H1 (cell line): ENCODE data around the gene BTNL8. TPM values are rescaled to one million over a fixed set of nuclear protein-coding genes. Genes with fewer than 3 reads are reported as not detected.

ENCODE experiments used
- CTCF ChIA-PET: fragments of 300-600 bp; sonication (Branson Sonifier 250); formaldehyde crosslinking; loops from one replicate; lab custom pipeline; 2021; ENCODE audit not compliant: partially characterized antibody; lab: Charles Lee
- POLR2A ChIA-PET: fragments of 300-600 bp; sonication (Branson Sonifier 250); formaldehyde crosslinking; loops from one replicate; lab custom pipeline; 2021; ENCODE audit warnings: inconsistent platforms; ENCODE audit not compliant: partially characterized antibody; lab: Charles Lee
- DNase-seq, 2 experiments: peaks; one replicate each; pipeline versions ENCODE4 v3.0.0 to v3.0.0-alpha.2; 2010 to 2022; ENCODE audit warnings: low spot score in 2 of 2, low read depth in 1 of 2, mixed read lengths in 1 of 2
- FAIRE-seq: peaks from 2 replicates; lab custom pipeline; 2011; peaks lifted over from hg19 to GRCh38; lab: Jason Lieb, UNC
- H2AFZ ChIP-seq: 2 replicates; pipeline ENCODE4 v1.8.1; 2012; ENCODE audit warnings: low read length, inconsistent platforms
- H2AK5ac ChIP-seq: 2 replicates; pipeline ENCODE4 v1.6.1; 2013; ENCODE audit warnings: low read depth, low read length
- H2BK120ac ChIP-seq: replicated peaks from 2 replicates; pipeline ENCODE3; 2013; ENCODE audit warnings: low read depth, low read length, inconsistent platforms
- H2BK12ac ChIP-seq: 2 replicates; pipeline ENCODE4 v1.6.1; 2013; ENCODE audit warnings: low read depth, low read length
- H2BK15ac ChIP-seq: 2 replicates; pipeline ENCODE4 v1.6.1; 2013; ENCODE audit warnings: low read length
- H2BK20ac ChIP-seq: 2 replicates; pipeline ENCODE4 v1.6.1; 2013; ENCODE audit warnings: low read length
- H2BK5ac ChIP-seq: 2 replicates; pipeline ENCODE4 v1.6.1; 2013; ENCODE audit warnings: low read depth, low read length
- H3K14ac ChIP-seq: 2 replicates; pipeline ENCODE4 v1.6.1; 2013; ENCODE audit warnings: inconsistent platforms; ENCODE audit not compliant: insufficient read length
- H3K18ac ChIP-seq: 2 replicates; pipeline ENCODE4 v1.6.1; 2013; ENCODE audit warnings: low read length; ENCODE audit errors: extremely low read depth
- H3K23ac ChIP-seq: 2 replicates; pipeline ENCODE4 v1.6.1; 2013; ENCODE audit warnings: inconsistent platforms; ENCODE audit not compliant: insufficient read length
- H3K23me2 ChIP-seq: 2 replicates; pipeline ENCODE4 v1.6.1; 2013; ENCODE audit warnings: low read depth, low read length
- H3K27ac ChIP-seq: 2 replicates; pipeline ENCODE4 v1.6.1; 2011; ENCODE audit warnings: low read depth, low read length, inconsistent platforms
- H3K27me3 ChIP-seq, 4 experiments: replicated peaks in 1 of 4; 1 replicate in 1 of 4; 2 replicates in 3 of 4; pipeline versions ENCODE4 v1.6.1 to v1.8.1; 2011 to 2013; ENCODE audit warnings: low read length in 3 of 4, mild to moderate bottlenecking in 3 of 4, inconsistent platforms in 2 of 4, mixed read lengths in 2 of 4, moderate library complexity in 1 of 4; ENCODE audit not compliant: control insufficient read depth in 3 of 4, insufficient read depth in 3 of 4; ENCODE audit errors: extremely low read depth in 1 of 4
- H3K36me3 ChIP-seq, 4 experiments: 2 replicates each; pipeline versions ENCODE4 v1.6.1 to v1.8.1; 2011 to 2013; ENCODE audit warnings: mild to moderate bottlenecking in 4 of 4, low read length in 3 of 4, moderate library complexity in 2 of 4, control low read depth in 1 of 4, inconsistent platforms in 1 of 4; ENCODE audit not compliant: insufficient read depth in 4 of 4, control insufficient read depth in 2 of 4
- H3K4ac ChIP-seq: replicated peaks from 2 replicates; pipeline ENCODE3; 2013; ENCODE audit warnings: low read length, low read depth, mixed read lengths, inconsistent platforms; ENCODE audit not compliant: insufficient read length
- H3K4me1 ChIP-seq, 4 experiments: replicated peaks in 1 of 4; 1 replicate in 1 of 4; 2 replicates in 3 of 4; pipeline versions ENCODE4 v1.6.1 to v1.8.1; 2011 to 2013; ENCODE audit warnings: low read length in 3 of 4, inconsistent platforms in 2 of 4, mixed read lengths in 1 of 4; ENCODE audit not compliant: insufficient read depth in 4 of 4, control insufficient read depth in 3 of 4
- H3K4me2 ChIP-seq, 2 experiments: 2 replicates each; pipeline versions ENCODE4 v1.6.1 to v1.8.1; 2011 to 2013; ENCODE audit warnings: low read depth in 2 of 2, low read length in 2 of 2, control low read depth in 1 of 2, inconsistent platforms in 1 of 2, mild to moderate bottlenecking in 1 of 2; ENCODE audit not compliant: insufficient read depth in 1 of 2
- H3K4me3 ChIP-seq, 4 experiments: fragments of 200-600, 300-600 bp in 1 of 4; sonication (generic), shearing (Covaris generic), sonication (Bioruptor Twin) in 1 of 4; 2 replicates each; pipeline versions ENCODE4 v1.5.1 to v1.8.1; 2011 to 2016; ENCODE audit warnings: low read length in 4 of 4, low read depth in 3 of 4, control low read depth in 2 of 4, inconsistent platforms in 2 of 4, mild to moderate bottlenecking in 2 of 4, mixed read lengths in 1 of 4, moderate library complexity in 1 of 4; ENCODE audit not compliant: insufficient read depth in 2 of 4; ENCODE audit errors: extremely low read depth in 1 of 4
- H3K56ac ChIP-seq: replicated peaks from 2 replicates; pipeline ENCODE3; 2013; ENCODE audit warnings: low read depth, mild to moderate bottlenecking, mixed read lengths, low read length, inconsistent platforms; ENCODE audit not compliant: insufficient read length
- H3K79me1 ChIP-seq: 2 replicates; pipeline ENCODE4 v1.6.1; 2013; ENCODE audit warnings: low read depth, low read length, control low read depth
- H3K79me2 ChIP-seq, 2 experiments: 2 replicates each; pipeline versions ENCODE4 v1.6.1 to v1.8.1; 2012 to 2013; ENCODE audit warnings: low read length in 2 of 2, mild to moderate bottlenecking in 2 of 2, inconsistent platforms in 1 of 2; ENCODE audit not compliant: insufficient read depth in 2 of 2, control insufficient read depth in 1 of 2
- H3K9ac ChIP-seq, 4 experiments: replicated peaks in 1 of 4; 1 replicate in 1 of 4; 2 replicates in 3 of 4; pipeline versions ENCODE4 v1.6.1 to v1.8.1; 2011 to 2013; ENCODE audit warnings: low read depth in 3 of 4, low read length in 3 of 4, control low read depth in 2 of 4, mild to moderate bottlenecking in 2 of 4, moderate library complexity in 2 of 4, inconsistent platforms in 1 of 4; ENCODE audit errors: extremely low read depth in 1 of 4
- H3K9me3 ChIP-seq, 2 experiments: 2 replicates each; pipeline versions ENCODE4 v1.6.1 to v1.8.1; 2012 to 2013; ENCODE audit warnings: mild to moderate bottlenecking in 2 of 2, moderate library complexity in 2 of 2, control low read depth in 1 of 2, inconsistent platforms in 1 of 2, low read depth in 1 of 2, low read length in 1 of 2, mixed read lengths in 1 of 2; ENCODE audit not compliant: insufficient read depth in 2 of 2
- H4K20me1 ChIP-seq, 2 experiments: replicated peaks in 1 of 2; 2 replicates each; pipeline versions ENCODE3 to v1.8.1; 2011 to 2013; ENCODE audit warnings: inconsistent platforms in 2 of 2, low read length in 2 of 2, mild to moderate bottlenecking in 1 of 2; ENCODE audit not compliant: insufficient read depth in 2 of 2, control insufficient read depth in 1 of 2
- H4K5ac ChIP-seq: 2 replicates; pipeline ENCODE4 v1.6.1; 2013; ENCODE audit warnings: low read length, low read depth, mixed read lengths, inconsistent platforms; ENCODE audit not compliant: insufficient read length
- H4K8ac ChIP-seq: 2 replicates; pipeline ENCODE4 v1.8.0; 2013; ENCODE audit warnings: mild to moderate bottlenecking, moderate library complexity, low read length, inconsistent platforms; ENCODE audit not compliant: insufficient read depth; ENCODE audit errors: extremely low read depth
- H4K91ac ChIP-seq: replicated peaks from 2 replicates; pipeline ENCODE3; 2013; ENCODE audit warnings: low read length, mixed read lengths, inconsistent platforms; ENCODE audit not compliant: insufficient read length
- BACH1 ChIP-seq: IDR thresholded peaks from 2 replicates; pipeline ENCODE4 v1.6.1; 2012; ENCODE audit warnings: low read length, improper control_type of control experiment
- BRCA1 ChIP-seq: IDR thresholded peaks from 2 replicates; pipeline ENCODE4 v1.6.1; 2012; ENCODE audit warnings: low read depth, low read length, improper control_type of control experiment
- CBX5 ChIP-seq: fragments of 300-800, 300-1000 bp; sonication (generic); IDR thresholded peaks from 2 replicates; pipeline ENCODE4 v1.7.1; 2016; ENCODE audit warnings: antibody characterized with exemption, low read length, low read depth
- E2F6 ChIP-seq: IDR thresholded peaks from 2 replicates; pipeline ENCODE4 v1.6.1; 2012; ENCODE audit warnings: inconsistent platforms
- EGR1 ChIP-seq: IDR thresholded peaks from 2 replicates; pipeline ENCODE4 v1.6.1; 2011; ENCODE audit warnings: low read depth, low read length, borderline replicate concordance
- MAFK ChIP-seq: IDR thresholded peaks from 2 replicates; pipeline ENCODE4 v1.6.1; 2012; ENCODE audit warnings: low read depth, mild to moderate bottlenecking, improper control_type of control experiment, low read length
- MAX ChIP-seq: IDR thresholded peaks from 2 replicates; pipeline ENCODE4 v1.6.1; 2012; ENCODE audit warnings: inconsistent platforms
- POLR2A ChIP-seq, 2 experiments: IDR thresholded peaks; 1 replicate in 1 of 2; 2 replicates in 1 of 2; pipeline ENCODE4 v1.6.1; 2011; ENCODE audit warnings: low read depth in 2 of 2, low read length in 2 of 2, mild to moderate bottlenecking in 2 of 2; ENCODE audit errors: control extremely low read depth in 1 of 2
- RNF2 ChIP-seq: fragments of 200-900, 300-1000 bp; sonication (generic); IDR thresholded peaks from 2 replicates; pipeline ENCODE4 v1.7.1; 2016; ENCODE audit warnings: borderline replicate concordance, low read depth, mild to moderate bottlenecking, antibody characterized with exemption, low read length; ENCODE audit not compliant: poor library complexity, severe bottlenecking; ENCODE audit errors: missing control alignments
- RXRA ChIP-seq: IDR thresholded peaks from 2 replicates; pipeline ENCODE4 v1.6.1; 2011; ENCODE audit warnings: low read depth, mild to moderate bottlenecking, low read length, moderate library complexity; ENCODE audit not compliant: insufficient read depth
- SP2 ChIP-seq: IDR thresholded peaks from 2 replicates; pipeline ENCODE4 v1.6.1; 2012; ENCODE audit warnings: mild to moderate bottlenecking, low read length, inconsistent platforms
- TAF1 ChIP-seq: IDR thresholded peaks from 2 replicates; pipeline ENCODE4 v1.6.1; 2011; ENCODE audit warnings: mild to moderate bottlenecking, low read depth, low read length
- TBP ChIP-seq: IDR thresholded peaks from 2 replicates; pipeline ENCODE4 v1.6.1; 2011; ENCODE audit warnings: low read depth, low read length, improper control_type of control experiment
- WGBS, 2 experiments: shearing (Covaris generic) in 1 of 2; methylation state at CpG; one replicate each; pipeline versions ENCODE4 v1.1.6 to v1.1.7; 2013 to 2015; ENCODE audit warnings: low lambda C conversion rate in 2 of 2, mixed read lengths in 2 of 2, inconsistent platforms in 1 of 2, low coverage in 1 of 2, missing lambda C conversion rate in 1 of 2; ENCODE audit not compliant: insufficient replicate concordance in 2 of 2, insufficient coverage in 1 of 2, insufficient read length in 1 of 2; ENCODE audit errors: extremely low coverage in 1 of 2, missing lambda C conversion rate in 1 of 2; 5-methylcytosine and 5-hydroxymethylcytosine counted together
- polyA plus RNA-seq, 7 experiments: library from polyadenylated mRNA; depleted of rRNA in 3 of 7; stranded (reverse) in 5 of 7; unstranded in 2 of 7; fragments of >200 nt in 5 of 7; fragments of 200-250 nt in 2 of 7; gene quantifications; 1 replicate in 5 of 7; 2 replicates in 1 of 7; 4 replicates in 1 of 7; pipeline versions ENCODE4 v1.2.1 to v1.2.3, GENCODE V29; 2011 to 2013; ENCODE audit warnings: missing spikeins in 2 of 7, mixed read lengths in 2 of 7
- total RNA-seq: library from RNA; stranded (reverse); fragmentation: NEBNext Ultra II Directional; extraction: Animal tissue kit (Norgen Biotek cat#: 25700); gene quantifications from 2 replicates; pipeline ENCODE4 v1.2.1, GENCODE V29; 2021

BTNL8 gene
- total and polyA plus RNA-seq, 2 of the 8 experiments (the other 6 are each of a cell fraction or from before 2014, with no cell fraction given), result 0.32 to 0.48 TPM

- H3K27ac ChIP-seq, result no peak overlapping the region
- H3K9me3 ChIP-seq, result no peaks in the 10 kb centered on the region
- H2BK12ac ChIP-seq, result no peak overlapping the region
- no peak overlapping the region for H2BK15ac ChIP-seq
- FAIRE-seq (no peak), DNase-seq (no peak)
- no peak overlapping the region for H3K4ac ChIP-seq
- H3K56ac ChIP-seq, result no peak overlapping the region
- H4K20me1 ChIP-seq, result no peaks in the 10 kb centered on the region
- no peaks in the 10 kb centered on the region for H3K36me3 ChIP-seq
- H2BK120ac ChIP-seq, result no peak overlapping the region
- no peak overlapping the region for H2AFZ ChIP-seq
- no peaks in the 10 kb centered on the region for H3K79me1 ChIP-seq
- no peak overlapping the region for H2BK5ac ChIP-seq
- H3K23ac ChIP-seq, result no peak overlapping the region
- no peak overlapping the region for H3K4me2 ChIP-seq
- no peak overlapping the region for H4K5ac ChIP-seq
- H3K9ac ChIP-seq, result no peak overlapping the region
- no peaks in the 10 kb centered on the region; a peak in 1 of 7 replicates for H3K4me1 ChIP-seq
- no peak overlapping the region for H2BK20ac ChIP-seq
- H3K18ac ChIP-seq, result no peak overlapping the region
- H4K8ac ChIP-seq, result no peak overlapping the region
- WGBS, 2 experiments, result 85% methylated on average over 16 of the region's 16 CpGs; no CpG with 5 or more reads in 1 of the 2 experiments
- no peak overlapping the region for H4K91ac ChIP-seq
- H3K79me2 ChIP-seq, result no peaks in the 10 kb centered on the region
- H2AK5ac ChIP-seq, result no peak overlapping the region
- no peaks in the 10 kb centered on the region for H3K23me2 ChIP-seq
- ChIA-PET POLR2A (no interaction called here), CTCF (interaction anchor here (0.7 to 3.6 kb wide), 12 partner anchors 13 to 318 kb away, joined by 3 to 14 read pairs (median 4); no protein-coding TSS in a partner anchor)
- H3K4me3 ChIP-seq, result no peak overlapping the region
- H3K14ac ChIP-seq, result no peak overlapping the region
- H3K27me3 ChIP-seq, result no peaks in the 10 kb centered on the region
- TF ChIP-seq CBX5 (no peak), MAFK (no peak), BACH1 (no peak), MAX (no peak), EGR1 (no peak), POLR2A (IDR thresholded peaks at IDR 0.05; ENCODE audit: control extremely low read depth in 1 of 2, low read depth in 2 of 2, low read length in 2 of 2) (no peak), TBP (no peak), E2F6 (no peak), BRCA1 (no peak), RNF2 (no peak), TAF1 (no peak), RXRA (no peak), SP2 (no peak)
Measured at GRCh38 chr5:180870276-180871068, 28.5 kb upstream of the BTNL8 start.
